CD8-positive, alpha-beta memory T cell (primary cell): Measurements from ENCODE around the gene LDB1. TPM values are rescaled to one million over a fixed set of nuclear protein-coding genes. Genes with fewer than 3 reads are reported as not detected.

ENCODE experiments used
- CTCF ChIA-PET: fragments of 350-600 bp; sonication (Branson Sonifier 250); formaldehyde crosslinking; loops from one replicate; lab custom pipeline; 2021; ENCODE audit warnings: antibody characterized with exemption; lab: Charles Lee
- POLR2A ChIA-PET: fragments of 350-600 bp; sonication (Branson Sonifier 250); formaldehyde crosslinking; loops from one replicate; lab custom pipeline; 2021; ENCODE audit warnings: antibody characterized with exemption; lab: Charles Lee
- DNase-seq, 5 donors: peaks; one replicate each; pipeline versions ENCODE4 v3.0.0 to v3.0.0-alpha.2; 2020 to 2022; ENCODE audit warnings: mixed read lengths in 1 of 5
- H3K27ac ChIP-seq: one replicate; pipeline ENCODE4 v1.7.0; 2013; ENCODE audit warnings: low read depth, mild to moderate bottlenecking, low read length, moderate library complexity
- H3K27me3 ChIP-seq: 2 replicates; pipeline ENCODE4 v1.7.0; 2013; ENCODE audit warnings: low read length, mild to moderate bottlenecking; ENCODE audit not compliant: insufficient read depth, poor library complexity, severe bottlenecking
- H3K36me3 ChIP-seq: 2 replicates; pipeline ENCODE4 v1.7.0; 2013; ENCODE audit warnings: mild to moderate bottlenecking, low read length, moderate library complexity; ENCODE audit not compliant: insufficient read depth
- H3K4me1 ChIP-seq: 2 replicates; pipeline ENCODE4 v1.7.0; 2013; ENCODE audit warnings: mild to moderate bottlenecking, low read length, moderate library complexity; ENCODE audit not compliant: insufficient read depth
- H3K4me3 ChIP-seq: 2 replicates; pipeline ENCODE4 v1.7.0; 2013; ENCODE audit warnings: mild to moderate bottlenecking, low read length
- H3K9me3 ChIP-seq: 2 replicates; pipeline ENCODE4 v1.7.0; 2013; ENCODE audit warnings: mild to moderate bottlenecking, low read length
- H3K27ac Mint-ChIP-seq, 8 donors: one replicate each; pipeline ENCODE4 v1.8.0; 2020 to 2021; ENCODE audit warnings: mixed read lengths in 8 of 8, mild to moderate bottlenecking in 6 of 8, inconsistent platforms in 3 of 8, moderate library complexity in 3 of 8
- H3K27me3 Mint-ChIP-seq, 2 donors: one replicate each; pipeline ENCODE4 v1.8.0; 2020 to 2021; ENCODE audit warnings: mixed read lengths in 2 of 2, mild to moderate bottlenecking in 1 of 2, moderate library complexity in 1 of 2
- H3K36me3 Mint-ChIP-seq, 3 donors: one replicate each; pipeline ENCODE4 v1.8.0; 2020 to 2021; ENCODE audit warnings: mixed read lengths in 3 of 3, inconsistent platforms in 1 of 3, mild to moderate bottlenecking in 1 of 3
- H3K4me1 Mint-ChIP-seq, 3 donors: one replicate each; pipeline ENCODE4 v1.8.0; 2020 to 2021; ENCODE audit warnings: mixed read lengths in 3 of 3, inconsistent platforms in 1 of 3, mild to moderate bottlenecking in 1 of 3
- H3K4me3 Mint-ChIP-seq, 7 donors: one replicate each; pipeline ENCODE4 v1.8.0; 2020 to 2021; ENCODE audit warnings: mixed read lengths in 7 of 7, mild to moderate bottlenecking in 6 of 7, moderate library complexity in 4 of 7, inconsistent platforms in 2 of 7
- H3K9me3 Mint-ChIP-seq, 5 donors: one replicate each; pipeline ENCODE4 v1.8.0; 2020 to 2022; ENCODE audit warnings: mixed read lengths in 5 of 5, mild to moderate bottlenecking in 3 of 5, moderate library complexity in 2 of 5, inconsistent platforms in 1 of 5
- polyA plus RNA-seq: library from polyadenylated mRNA; unstranded; fragments of 300-500 nt; fragmentation: Illumina TruSeq; gene quantifications from one replicate; pipeline ENCODE4 v1.2.3, GENCODE V29; 2021
- total RNA-seq, 2 experiments: library from RNA; stranded (reverse); gene quantifications; one replicate each; pipeline ENCODE4 v1.2.3, GENCODE V29; 2021

The LDB1 gene
- total and polyA plus RNA-seq, 3 experiments from 2014 or later: 36.0 to 64.8 (median 64.3) TPM

- H3K27ac ChIP-seq: no peak overlapping the region
- no peak for DNase-seq
- ChIA-PET POLR2A (interaction anchor here (1.7 kb wide), 1 partner anchor 17 kb away, joined by 6 read pairs; the partner anchor contains the start of gene NOLC1), CTCF (no interaction called here)
- H3K4me1 Mint-ChIP-seq: peaks cover 40 to 50% (median 40%) of the 10 kb centered on the region in 3 donors
- H3K9me3 Mint-ChIP-seq: no peaks in the 10 kb centered on the region
- no peaks in the 10 kb centered on the region for H3K9me3 ChIP-seq
- H3K4me1 ChIP-seq: peaks cover 30% of the 10 kb centered on the region
- H3K27me3 ChIP-seq: no peaks in the 10 kb centered on the region
- peak overlapping the region; percentile 88 to 96 (median 92) for H3K27ac Mint-ChIP-seq
- H3K36me3 ChIP-seq: peaks cover 18% of the 10 kb centered on the region
- H3K36me3 Mint-ChIP-seq: peaks cover 0 to 33% (median 0%) of the 10 kb centered on the region in 3 donors
- peak overlapping the region; percentile 91 for H3K4me3 ChIP-seq
- peak overlapping the region; percentile 92 to 100 (median 98) for H3K4me3 Mint-ChIP-seq
- no peaks in the 10 kb centered on the region for H3K27me3 Mint-ChIP-seq
Measured at GRCh38 chr10:102134416-102134815, 14.2 kb upstream of the LDB1 start.

DNA sequence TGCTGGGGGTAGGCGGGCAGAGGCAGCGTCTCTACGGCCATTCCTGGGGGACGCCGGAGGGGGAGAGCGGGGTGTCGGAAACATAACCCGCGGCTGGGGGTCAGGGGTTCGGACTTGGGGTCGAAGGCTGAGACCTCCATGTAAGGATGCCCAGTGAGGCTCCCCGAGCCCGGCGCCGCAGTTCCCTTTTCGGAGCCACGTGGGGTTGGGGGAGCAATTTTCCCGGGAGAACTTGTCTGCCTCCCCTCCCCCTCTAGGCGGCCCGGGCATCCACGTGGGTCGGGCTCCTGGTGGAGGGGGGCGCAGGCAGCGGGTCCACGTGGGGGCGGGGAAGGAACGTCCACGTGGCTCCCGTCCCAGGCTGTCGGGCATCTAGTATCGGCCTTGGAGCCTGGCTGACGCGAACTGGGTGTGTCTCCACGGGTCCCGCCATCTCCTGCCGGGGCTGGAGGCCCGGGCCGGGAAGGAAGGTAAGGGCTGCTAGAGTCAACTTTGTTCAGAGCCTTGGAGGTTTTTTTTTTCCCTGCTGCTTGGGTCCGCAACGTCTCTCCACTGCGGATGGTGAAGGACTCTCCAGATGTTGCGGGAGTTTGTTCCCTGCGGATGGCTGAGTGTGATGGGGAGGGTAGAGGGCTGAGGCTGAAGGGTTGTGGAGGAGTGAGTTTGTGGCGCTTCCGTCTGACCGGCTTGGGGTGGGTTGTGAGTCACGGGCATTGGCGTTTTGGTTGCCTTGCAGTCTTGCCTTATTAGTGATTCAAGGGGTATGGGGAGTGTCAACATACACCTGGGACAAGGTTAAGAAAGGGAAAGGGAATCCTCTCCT is 13.4 kb upstream of the LDB1 start:
- DNase-seq: peak in 4 of 5 donors; percentile 9 to 53 (median 36)
- Histone ChIP-seq H3K9me3 (no peaks in the 10 kb centered on the region), H3K36me3 (peaks cover 11% of the 10 kb centered on the region), H3K4me3 (peak overlapping the region; percentile 91), H3K27me3 (no peaks in the 10 kb centered on the region), H3K27ac (peak overlapping the region; percentile 75), H3K4me1 (peaks cover 30% of the 10 kb centered on the region)
- H3K4me3 Mint-ChIP-seq: peak overlapping the region; percentile 92 to 100 (median 98)
- H3K27ac Mint-ChIP-seq: peak overlapping the region; percentile 89 to 99 (median 96)
- H3K4me1 Mint-ChIP-seq: peaks cover 38 to 50% (median 40%) of the 10 kb centered on the region in 3 donors
- H3K36me3 Mint-ChIP-seq: peaks cover 0 to 25% (median 0%) of the 10 kb centered on the region in 3 donors
- no peaks in the 10 kb centered on the region for H3K9me3 Mint-ChIP-seq
- CTCF ChIA-PET: no interaction called here
- H3K27me3 Mint-ChIP-seq: no peaks in the 10 kb centered on the region
- POLR2A ChIA-PET: interaction anchor here (1.7 kb wide), 1 partner anchor 18 kb away, joined by 6 read pairs; the partner anchor contains the start of gene NOLC1

- Mint-ChIP-seq H3K27ac (peak within 1 kb of the TSS; percentile 89 to 99 (median 96)), H3K9me3 (no peaks in the 10 kb centered on the region), H3K4me1 (peaks cover 38 to 50% (median 40%) of the 10 kb centered on the region in 3 donors), H3K4me3 (peak within 1 kb of the TSS; percentile 92 to 100 (median 98)), H3K27me3 (no peaks in the 10 kb centered on the region), H3K36me3 (peaks cover 0 to 18% (median 0%) of the 10 kb centered on the region in 3 donors)
- peaks cover 30% of the 10 kb centered on the region for H3K4me1 ChIP-seq
- H3K27me3 ChIP-seq: no peaks in the 10 kb centered on the region
- peak; percentile 94 to 98 (median 96) for DNase-seq
- H3K36me3 ChIP-seq: peaks cover 3% of the 10 kb centered on the region
- peak within 1 kb of the TSS; percentile 75 for H3K27ac ChIP-seq
- H3K9me3 ChIP-seq: no peaks in the 10 kb centered on the region
- H3K4me3 ChIP-seq: peak within 1 kb of the TSS; percentile 91
- CTCF ChIA-PET: interaction anchor here (0.7 to 2.8 kb wide), 11 partner anchors 9 to 780 kb away, joined by 3 to 14 read pairs (median 4); partner anchors contain the start of gene NOLC1
- POLR2A ChIA-PET: interaction anchor here (0.6 to 1.4 kb wide), 5 partner anchors 14 to 314 kb away, joined by 3 to 4 read pairs (median 3); partner anchors contain the start of gene OGA
Measured at GRCh38 chr10:102132563-102133372, 12.6 kb upstream of the LDB1 start, which contains the start of gene PPRC1. PPRC1 (plus strand) TSS chr10:102133040; CDS start chr10:102133069, 29 bp downstream.

DNA sequence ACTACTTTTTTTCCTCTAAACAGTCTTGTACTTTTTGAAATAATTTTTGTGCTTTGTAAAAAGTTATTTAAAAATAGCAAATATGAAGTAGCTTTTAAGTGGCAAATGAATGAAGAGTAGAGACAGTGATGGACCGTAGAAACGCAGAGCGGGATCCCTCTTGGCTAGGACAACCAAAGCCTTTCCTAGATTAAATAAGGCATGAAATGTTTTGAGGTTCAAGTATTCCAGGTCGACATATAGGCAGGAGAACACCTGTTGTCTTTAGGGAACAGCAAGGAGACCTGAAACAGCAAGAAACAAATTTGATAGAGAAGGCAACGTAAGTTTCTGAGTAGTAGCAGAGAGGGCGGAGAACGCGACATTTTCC is 12.0 kb upstream of the LDB1 start:
- Histone ChIP-seq H3K36me3 (no peaks in the 10 kb centered on the region), H3K4me1 (peaks cover 30% of the 10 kb centered on the region), H3K27ac (peak overlapping the region; percentile 75), H3K27me3 (no peaks in the 10 kb centered on the region), H3K4me3 (peak overlapping the region; percentile 91), H3K9me3 (no peaks in the 10 kb centered on the region)
- H3K27me3 Mint-ChIP-seq: no peaks in the 10 kb centered on the region
- H3K4me1 Mint-ChIP-seq: peaks cover 34 to 45% (median 35%) of the 10 kb centered on the region in 3 donors
- H3K27ac Mint-ChIP-seq: peak overlapping the region; percentile 89 to 99 (median 96)
- peak overlapping the region; percentile 92 to 100 (median 98) for H3K4me3 Mint-ChIP-seq
- no peak for DNase-seq
- peaks cover 0 to 12% (median 0%) of the 10 kb centered on the region in 3 donors for H3K36me3 Mint-ChIP-seq
- H3K9me3 Mint-ChIP-seq: no peaks in the 10 kb centered on the region
- ChIA-PET POLR2A (interaction anchor here (0.9 to 1.4 kb wide), 4 partner anchors 13 to 314 kb away, joined by 3 to 4 read pairs (median 4); partner anchors contain the start of gene OGA), CTCF (interaction anchor here (0.8 to 2.8 kb wide), 11 partner anchors 9 to 304 kb away, joined by 3 to 14 read pairs (median 3); partner anchors contain the start of gene NOLC1)

DNA sequence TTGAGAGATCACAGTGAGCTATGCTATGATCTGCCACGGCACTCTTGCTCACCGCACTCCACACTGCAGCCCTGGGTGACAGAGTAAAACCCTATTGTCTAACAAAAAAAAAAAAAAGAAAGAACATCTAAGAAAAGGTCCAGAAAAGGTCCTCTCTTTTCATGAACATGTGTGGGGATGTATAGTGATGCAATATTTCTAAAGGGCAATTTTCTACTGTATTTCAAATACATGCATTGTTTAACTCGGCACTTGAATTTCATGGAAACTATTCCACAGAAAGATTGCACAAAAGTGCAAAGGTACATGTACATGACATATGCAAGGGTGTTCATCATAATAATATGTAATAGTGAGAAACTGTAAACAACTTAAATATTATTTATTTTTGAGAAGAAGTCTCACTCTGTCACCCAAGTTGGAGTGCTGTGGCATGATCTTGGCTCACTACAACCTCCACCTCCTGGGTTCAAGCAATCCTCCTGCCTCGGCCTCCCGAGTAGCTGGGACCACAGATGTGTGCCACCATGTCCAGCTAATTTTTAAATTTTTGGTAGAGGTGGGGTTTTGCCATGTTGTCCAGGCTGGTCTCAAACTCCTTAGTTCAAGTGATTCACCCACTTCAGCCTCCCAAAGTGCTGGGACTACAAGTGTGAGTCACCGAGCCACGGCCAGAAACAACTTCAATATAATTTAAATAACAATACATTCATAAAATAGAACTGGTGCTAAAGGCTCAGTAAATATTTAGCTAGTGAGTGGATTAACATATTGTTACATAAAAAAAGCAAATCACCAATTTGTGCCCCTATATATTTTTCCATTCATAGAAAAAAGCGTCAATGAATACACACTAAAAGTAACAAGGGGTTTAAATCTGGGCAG is 11.4 kb upstream of the LDB1 start:
- no peak for DNase-seq
- no peak overlapping the region for H3K4me3 ChIP-seq
- Mint-ChIP-seq H3K4me3 (peak overlapping the region in 1 of 7 donors; percentile 27), H3K27ac (peak overlapping the region in 5 of 8 donors; percentile 29 to 99 (median 95)), H3K36me3 (peaks cover 0 to 11% (median 0%) of the 10 kb centered on the region in 3 donors), H3K27me3 (no peaks in the 10 kb centered on the region), H3K4me1 (peaks cover 33 to 40% (median 35%) of the 10 kb centered on the region in 3 donors), H3K9me3 (no peaks in the 10 kb centered on the region)
- no peaks in the 10 kb centered on the region for H3K27me3 ChIP-seq
- peaks cover 30% of the 10 kb centered on the region for H3K4me1 ChIP-seq
- H3K36me3 ChIP-seq: no peaks in the 10 kb centered on the region
- ChIA-PET CTCF (interaction anchor here (0.8 to 2.8 kb wide), 8 partner anchors 8 to 292 kb away, joined by 3 to 14 read pairs (median 6); partner anchors contain the start of gene NOLC1), POLR2A (interaction anchor here (0.6 to 1.4 kb wide), 4 partner anchors 13 to 21 kb away, joined by 3 to 6 read pairs (median 3); partner anchors contain the start of gene NOLC1)
- no peak overlapping the region for H3K27ac ChIP-seq
- H3K9me3 ChIP-seq: no peaks in the 10 kb centered on the region

DNA sequence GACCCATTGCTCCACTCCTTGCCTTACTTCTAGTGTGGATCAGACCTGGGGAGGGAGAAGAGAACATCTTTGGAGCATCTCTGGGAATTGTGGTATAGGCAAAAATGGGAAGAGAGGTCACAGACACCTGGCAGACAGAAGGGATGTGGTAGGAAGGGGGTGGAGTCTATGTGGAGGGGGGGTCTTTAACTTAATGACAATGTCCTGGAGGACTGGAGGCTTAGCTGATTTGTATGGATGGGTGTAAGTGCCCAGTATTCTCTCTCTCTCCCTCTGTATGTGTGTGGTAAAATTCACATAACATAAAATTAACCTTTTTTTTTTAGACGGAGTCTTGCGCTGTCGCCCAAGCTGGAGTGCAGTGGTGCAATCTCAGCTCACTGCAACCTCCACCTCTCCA is 3.1 kb upstream of the LDB1 start:
- Histone ChIP-seq H3K27me3 (no peaks in the 10 kb centered on the region), H3K9me3 (no peaks in the 10 kb centered on the region), H3K27ac (no peak overlapping the region), H3K4me3 (no peak overlapping the region), H3K4me1 (peaks cover 26% of the 10 kb centered on the region), H3K36me3 (no peaks in the 10 kb centered on the region)
- H3K27me3 Mint-ChIP-seq: no peaks in the 10 kb centered on the region
- H3K36me3 Mint-ChIP-seq: peaks cover 0 to 5% (median 0%) of the 10 kb centered on the region in 3 donors
- DNase-seq: no peak
- peak overlapping the region in 5 of 8 donors; percentile 2 to 98 (median 54) for H3K27ac Mint-ChIP-seq
- ChIA-PET POLR2A (interaction anchor here (1.0 kb wide), 1 partner anchor 22 kb away, joined by 3 read pairs; no protein-coding TSS in a partner anchor), CTCF (interaction anchor here (2.0 kb wide), 1 partner anchor 9 kb away, joined by 13 read pairs; the partner anchor contains the start of gene PPRC1)
- peak overlapping the region in 1 of 7 donors; percentile 89 for H3K4me3 Mint-ChIP-seq
- peaks cover 22 to 39% (median 37%) of the 10 kb centered on the region in 3 donors for H3K4me1 Mint-ChIP-seq
- no peaks in the 10 kb centered on the region for H3K9me3 Mint-ChIP-seq
